KMS-11 (cell line): ENCODE results near the gene INPP5D.

Experiments
- H2AFZ ChIP-seq: fragments of 200-600 bp; sonication (generic); 2 replicates; pipeline ENCODE4 v1.6.1; 2016; ENCODE audit warnings: antibody characterized with exemption, mixed run types, low read depth
- H3K27ac ChIP-seq: fragments of 200-600 bp; sonication (generic); 2 replicates; pipeline ENCODE4 v1.6.1; 2016; ENCODE audit warnings: mild to moderate bottlenecking, mixed run types
- H3K27me3 ChIP-seq: fragments of 200-600 bp; sonication (generic); 2 replicates; pipeline ENCODE4 v1.6.1; 2017; ENCODE audit warnings: mild to moderate bottlenecking, low read depth, mixed run types, moderate library complexity; ENCODE audit not compliant: insufficient read depth
- H3K36me3 ChIP-seq: fragments of 200-600 bp; sonication (generic); 2 replicates; pipeline ENCODE4 v1.6.1; 2017; ENCODE audit warnings: mild to moderate bottlenecking, mixed run types; ENCODE audit not compliant: insufficient read depth
- H3K4me1 ChIP-seq: fragments of 200-600 bp; sonication (generic); 2 replicates; pipeline ENCODE4 v1.6.1; 2016; ENCODE audit warnings: mild to moderate bottlenecking, low read depth, mixed run types; ENCODE audit not compliant: poor library complexity, severe bottlenecking
- H3K4me2 ChIP-seq: fragments of 200-600 bp; sonication (generic); 2 replicates; pipeline ENCODE4 v1.7.0; 2016; ENCODE audit warnings: mild to moderate bottlenecking, mixed run types
- H3K4me3 ChIP-seq: fragments of 200-600 bp; sonication (generic); IDR thresholded peaks from 2 replicates; pipeline ENCODE4 v1.6.1; 2017; ENCODE audit warnings: low read depth, low read length, mixed read lengths; ENCODE audit not compliant: insufficient read depth
- H3K79me2 ChIP-seq: fragments of 200-600 bp; sonication (generic); 2 replicates; pipeline ENCODE4 v1.6.1; 2016; ENCODE audit warnings: low read depth, mixed run types; ENCODE audit not compliant: insufficient read depth
- H3K9ac ChIP-seq: fragments of 200-600 bp; sonication (generic); 2 replicates; pipeline ENCODE4 v1.6.1; 2016; ENCODE audit warnings: mild to moderate bottlenecking, mixed run types
- H4K20me1 ChIP-seq: fragments of 200-600 bp; sonication (generic); 2 replicates; pipeline ENCODE4 v1.6.1; 2016; ENCODE audit warnings: mild to moderate bottlenecking, mixed run types; ENCODE audit not compliant: insufficient read depth
- CTCF ChIP-seq: fragments of 200-600 bp; sonication (generic); conservative IDR thresholded peaks from 2 replicates; pipeline ENCODE4 v1.6.1; 2017; ENCODE audit warnings: low read depth, mild to moderate bottlenecking, antibody characterized with exemption, low read length, moderate library complexity, mixed read lengths

INPP5D gene

GRCh38 chr2:233163486-233164103 is 103.5 kb downstream of the INPP5D start:
- Histone ChIP-seq H3K27ac (no peak overlapping the region), H2AFZ (no peak overlapping the region), H3K4me2 (no peak overlapping the region), H3K36me3 (no peaks in the 10 kb centered on the region), H3K9ac (no peak overlapping the region), H3K4me1 (no peaks in the 10 kb centered on the region), H3K79me2 (no peaks in the 10 kb centered on the region), H3K4me3 (no peak overlapping the region), H4K20me1 (no peaks in the 10 kb centered on the region), H3K27me3 (no peaks in the 10 kb centered on the region)
- no peak for TF ChIP-seq CTCF

GRCh38 chr2:233164128-233164635 is 104.0 kb downstream of the INPP5D start:
- Histone ChIP-seq H3K27ac (no peak overlapping the region), H3K27me3 (no peaks in the 10 kb centered on the region), H3K9ac (no peak overlapping the region), H3K4me3 (no peak overlapping the region), H2AFZ (no peak overlapping the region), H3K36me3 (no peaks in the 10 kb centered on the region), H3K4me1 (no peaks in the 10 kb centered on the region), H3K79me2 (no peaks in the 10 kb centered on the region), H4K20me1 (no peaks in the 10 kb centered on the region), H3K4me2 (no peak overlapping the region)
- no peak for TF ChIP-seq CTCF

DNA sequence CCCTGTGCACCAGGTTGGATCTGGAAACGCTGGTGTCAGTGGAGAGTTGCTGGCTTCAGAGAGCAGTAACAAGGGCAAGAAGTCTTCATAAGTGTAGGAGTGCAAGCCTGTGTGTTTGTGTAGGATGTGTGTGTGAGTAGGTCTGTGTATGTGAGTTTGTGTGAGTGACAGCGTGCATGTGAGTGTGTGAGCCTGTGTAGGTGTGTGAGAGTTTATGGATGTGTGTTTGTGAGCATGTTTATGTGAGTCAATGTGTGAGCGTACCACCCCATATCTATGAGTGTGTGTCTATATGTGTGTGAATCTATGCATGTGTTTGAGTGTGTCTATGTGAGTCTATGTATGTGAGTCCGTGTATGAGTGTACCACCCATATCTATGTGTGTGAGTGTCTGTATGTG is 104.8 kb downstream of the INPP5D start:
- no peaks in the 10 kb centered on the region for H3K4me1 ChIP-seq
- no peaks in the 10 kb centered on the region for H4K20me1 ChIP-seq
- TF ChIP-seq CTCF: no peak
- no peak overlapping the region for H3K27ac ChIP-seq
- H3K36me3 ChIP-seq: no peaks in the 10 kb centered on the region
- H3K4me3 ChIP-seq: no peak overlapping the region
- no peak overlapping the region for H3K4me2 ChIP-seq
- no peaks in the 10 kb centered on the region for H3K27me3 ChIP-seq
- no peak overlapping the region for H2AFZ ChIP-seq
- no peak overlapping the region for H3K9ac ChIP-seq
- H3K79me2 ChIP-seq: no peaks in the 10 kb centered on the region

- no peak overlapping the region for H3K27ac ChIP-seq
- no peak overlapping the region for H3K9ac ChIP-seq
- H3K36me3 ChIP-seq: no peaks in the 10 kb centered on the region
- H3K79me2 ChIP-seq: no peaks in the 10 kb centered on the region
- no peak for TF ChIP-seq CTCF
- H3K27me3 ChIP-seq: no peaks in the 10 kb centered on the region
- H4K20me1 ChIP-seq: no peaks in the 10 kb centered on the region
- no peak overlapping the region for H2AFZ ChIP-seq
- H3K4me3 ChIP-seq: no peak overlapping the region
- H3K4me2 ChIP-seq: no peak overlapping the region
- no peaks in the 10 kb centered on the region for H3K4me1 ChIP-seq
Measured at GRCh38 chr2:233165543-233165894, 105.4 kb downstream of the INPP5D start.
